Activated CD4-positive, alpha-beta memory T cell treated with anti-CD3 and anti-CD28 coated beads for 36 hours (primary cell): ENCODE results near the gene SRPK3. TPM values are rescaled to one million over a fixed set of nuclear protein-coding genes. Genes with fewer than 3 reads are reported as not detected.

Experiments
- total RNA-seq, 2 experiments: library from RNA; stranded (reverse); gene quantifications; one replicate each; pipeline ENCODE4 v1.2.3, GENCODE V29; 2021

The SRPK3 gene
- total RNA-seq, 2 experiments from 2014 or later, result not detected

Other genes with a start within 250 kb of the SRPK3 start
- 10 to 100 TPM; 18.1 to 18.9 TPM for gene CCNQ, start 181.9 kb upstream of the SRPK3 start, total RNA-seq
- gene DUSP9, start 133.8 kb upstream of the SRPK3 start, total RNA-seq, result under 1 TPM; 0.12 to 0.26 TPM
- under 1 TPM in 1 of 2 experiments, not detected in 1; 0.36 TPM for gene PNCK, start 107.2 kb upstream of the SRPK3 start, total RNA-seq
- 1 to 10 TPM in 1 of 2 experiments, under 1 TPM in 1; 0.95 to 1.3 TPM for gene SLC6A8, start 93.1 kb upstream of the SRPK3 start, total RNA-seq
- gene BCAP31, start 56.7 kb upstream of the SRPK3 start, total RNA-seq, result 100 to 1,000 TPM; 119 to 121 TPM
- 1 to 10 TPM; 4.8 TPM for gene ABCD1, start 56.2 kb upstream of the SRPK3 start, total RNA-seq
- under 1 TPM; 0.29 to 0.69 TPM for gene PLXNB3, start 16.8 kb upstream of the SRPK3 start, total RNA-seq
- gene IDH3G, start 13.3 kb downstream of the SRPK3 start, total RNA-seq, result 10 to 100 TPM; 45.9 to 51.5 TPM
- 100 to 1,000 TPM; 194 to 203 TPM for gene SSR4, start 13.6 kb downstream of the SRPK3 start, total RNA-seq
- 1 to 10 TPM; 4.9 to 5.7 TPM for gene PDZD4, start 49.5 kb downstream of the SRPK3 start, total RNA-seq
- 1 to 10 TPM in 1 of 2 experiments, under 1 TPM in 1; 0.45 to 1.3 TPM for gene L1CAM, start 105.1 kb downstream of the SRPK3 start, total RNA-seq
- not detected for gene AVPR2, start 123.6 kb downstream of the SRPK3 start, total RNA-seq
- 100 to 1,000 TPM; 151 to 160 TPM for gene ARHGAP4, start 145.2 kb downstream of the SRPK3 start, total RNA-seq
- 100 to 1,000 TPM; 106 to 115 TPM for gene NAA10, start 154.0 kb downstream of the SRPK3 start, total RNA-seq
- gene RENBP, start 163.6 kb downstream of the SRPK3 start, total RNA-seq, result 1 to 10 TPM; 8.2 to 8.4 TPM
- 10 to 100 TPM; 90.4 to 93.0 TPM for gene HCFC1, start 190.8 kb downstream of the SRPK3 start, total RNA-seq
- gene TMEM187, start 191.7 kb downstream of the SRPK3 start, total RNA-seq, result 1 to 10 TPM; 8.6 to 9.1 TPM
- gene IRAK1, start 238.9 kb downstream of the SRPK3 start, total RNA-seq, result 100 to 1,000 TPM in 1 of 2 experiments, 10 to 100 TPM in 1; 99.6 to 106 TPM